Brain pericyte (primary cell): Measurements from ENCODE around the gene PSMD2.
"Not testable (repeated sequence)": the region's sequence is repeated elsewhere in the genome, so short reads cannot be mapped to it uniquely, and the experiment has no call there.

Source experiments
- DNase-seq: peaks from one replicate; pipeline ENCODE4 v3.0.0-alpha.2; 2012; ENCODE audit warnings: low read depth, low spot score

Gene PSMD2

GRCh38 chr3:184339451-184340135 lies 40.6 kb downstream of the PSMD2 start:
- DNase-seq: not testable (repeated sequence)

- DNase-seq: no peak
Measured at GRCh38 chr3:184341925-184342324, 42.9 kb downstream of the PSMD2 start.

- peak; percentile 79 for DNase-seq
Measured at GRCh38 chr3:184343200-184343876, 44.3 kb downstream of the PSMD2 start.

- no peak for DNase-seq
Measured at GRCh38 chr3:184344579-184345316, 45.7 kb downstream of the PSMD2 start.

GRCh38 chr3:184345317-184346144 lies 46.5 kb downstream of the PSMD2 start:
- no peak for DNase-seq

GRCh38 chr3:184346480-184347190 lies 47.6 kb downstream of the PSMD2 start:
- no peak for DNase-seq

- no peak for DNase-seq
Measured at GRCh38 chr3:184347321-184348056, 48.4 kb downstream of the PSMD2 start.

- DNase-seq: no peak
Measured at GRCh38 chr3:184348057-184348382, 49.0 kb downstream of the PSMD2 start.

- no peak for DNase-seq
Measured at GRCh38 chr3:184349563-184350470, 50.8 kb downstream of the PSMD2 start.

- DNase-seq: no peak
Measured at GRCh38 chr3:184350618-184351017, 51.6 kb downstream of the PSMD2 start.

GRCh38 chr3:184351511-184352148 lies 52.6 kb downstream of the PSMD2 start:
- peak; percentile 69 for DNase-seq

GRCh38 chr3:184352149-184352785 lies 53.2 kb downstream of the PSMD2 start:
- no peak for DNase-seq

GRCh38 chr3:184352897-184353545 lies 54.0 kb downstream of the PSMD2 start:
- no peak for DNase-seq

GRCh38 chr3:184353546-184353941 lies 54.5 kb downstream of the PSMD2 start:
- DNase-seq: no peak

GRCh38 chr3:184354121-184354728 lies 55.2 kb downstream of the PSMD2 start:
- DNase-seq: no peak

- no peak for DNase-seq
Measured at GRCh38 chr3:184354754-184355153, 55.7 kb downstream of the PSMD2 start.

GRCh38 chr3:184355261-184356040 lies 56.4 kb downstream of the PSMD2 start:
- DNase-seq: no peak
